ENCODE data around the gene SLC6A3.

The SLC6A3 gene

GRCh38 chr5:1420211-1421195 lies 24.7 kb downstream of the SLC6A3 start:
- no peak for DNase-seq
- TF ChIP-seq POLR2A (IDR thresholded peaks at IDR 0.05; ENCODE audit: low read length) = no peak
- TF ChIP-seq GATA1 (IDR thresholded peaks at IDR 0.05; ENCODE audit: low read depth, low read length) = no peak

- DNase-seq = no peak
- no peak for TF ChIP-seq GATA1 (IDR thresholded peaks at IDR 0.05; ENCODE audit: low read depth, low read length)
- TF ChIP-seq POLR2A (IDR thresholded peaks at IDR 0.05; ENCODE audit: low read length) = no peak
These were observed 25.6 kb downstream of the SLC6A3 start for GRCh38 chr5:1419476-1420210.

GRCh38 chr5:1418921-1419280 lies 26.3 kb downstream of the SLC6A3 start:
- no peak for DNase-seq
- no peak for TF ChIP-seq POLR2A (IDR thresholded peaks at IDR 0.05; ENCODE audit: low read length)
- TF ChIP-seq GATA1 (IDR thresholded peaks at IDR 0.05; ENCODE audit: low read depth, low read length) = no peak

DNA sequence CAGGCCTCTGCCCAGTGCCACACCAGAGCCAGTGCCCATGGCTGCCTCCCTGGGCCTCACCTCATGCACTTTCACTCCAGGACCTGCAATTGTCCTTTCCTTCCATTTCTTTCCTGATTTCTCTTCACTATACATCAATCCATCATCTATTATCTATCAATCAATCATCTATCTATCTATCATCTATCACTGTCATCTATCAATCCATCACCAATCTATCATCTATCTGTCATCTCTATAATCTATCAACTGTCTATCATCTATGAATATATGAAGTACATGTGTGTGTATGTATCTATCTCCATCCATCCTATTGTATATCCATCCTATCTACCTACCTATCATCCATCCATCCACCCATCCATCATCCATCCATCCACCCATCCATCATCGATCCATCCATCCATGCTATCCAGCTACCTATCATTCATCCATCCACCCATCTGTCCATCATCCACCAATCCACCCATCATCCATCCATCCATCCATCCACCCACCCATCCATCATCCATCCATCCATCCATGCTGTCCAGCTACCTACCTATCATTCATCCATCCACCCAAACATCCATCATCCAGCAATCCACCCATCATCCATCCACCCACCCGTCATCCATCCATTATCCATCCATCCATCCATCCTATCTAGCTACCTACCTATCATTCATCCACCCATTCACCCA lies 26.9 kb downstream of the SLC6A3 start:
- TF ChIP-seq GATA1 (IDR thresholded peaks at IDR 0.05; ENCODE audit: low read depth, low read length) (no peak), POLR2A (IDR thresholded peaks at IDR 0.05; ENCODE audit: low read length) (no peak)
- no peak for DNase-seq

DNA sequence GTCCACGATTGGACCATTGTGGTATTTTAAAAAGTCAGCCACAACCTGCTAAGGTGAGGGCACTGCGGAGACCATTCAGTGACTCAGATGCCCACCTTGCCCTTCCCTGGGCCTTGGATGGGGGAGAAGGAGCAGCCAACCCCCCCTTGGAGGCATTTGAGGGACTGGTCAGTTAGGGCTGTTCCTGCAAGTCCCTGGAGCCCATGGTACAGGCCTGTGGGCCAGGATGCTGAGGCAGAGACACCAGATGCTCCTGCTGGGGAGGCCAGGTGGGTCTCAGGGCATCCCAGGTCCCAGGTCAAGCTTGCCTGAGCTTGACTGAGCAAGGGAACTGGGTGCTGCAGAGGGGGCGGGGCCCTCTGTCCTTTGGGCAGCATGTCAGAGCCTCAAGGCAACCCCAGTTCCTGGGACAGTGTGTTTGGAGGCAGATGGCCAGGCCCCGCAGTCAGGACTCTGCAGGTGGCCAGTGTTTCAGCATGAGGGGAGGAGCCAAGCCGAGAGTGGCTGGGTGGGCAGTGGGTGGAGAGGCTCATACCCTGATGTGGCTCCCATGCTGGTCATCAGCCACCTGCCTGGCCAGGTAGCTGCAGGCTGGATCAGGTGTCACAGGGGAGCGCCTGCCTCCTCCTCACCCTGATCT lies 27.5 kb downstream of the SLC6A3 start:
- no peak for DNase-seq
- TF ChIP-seq GATA1 (IDR thresholded peaks at IDR 0.05; ENCODE audit: low read depth, low read length) (no peak), POLR2A (IDR thresholded peaks at IDR 0.05; ENCODE audit: low read length) (no peak)

DNA sequence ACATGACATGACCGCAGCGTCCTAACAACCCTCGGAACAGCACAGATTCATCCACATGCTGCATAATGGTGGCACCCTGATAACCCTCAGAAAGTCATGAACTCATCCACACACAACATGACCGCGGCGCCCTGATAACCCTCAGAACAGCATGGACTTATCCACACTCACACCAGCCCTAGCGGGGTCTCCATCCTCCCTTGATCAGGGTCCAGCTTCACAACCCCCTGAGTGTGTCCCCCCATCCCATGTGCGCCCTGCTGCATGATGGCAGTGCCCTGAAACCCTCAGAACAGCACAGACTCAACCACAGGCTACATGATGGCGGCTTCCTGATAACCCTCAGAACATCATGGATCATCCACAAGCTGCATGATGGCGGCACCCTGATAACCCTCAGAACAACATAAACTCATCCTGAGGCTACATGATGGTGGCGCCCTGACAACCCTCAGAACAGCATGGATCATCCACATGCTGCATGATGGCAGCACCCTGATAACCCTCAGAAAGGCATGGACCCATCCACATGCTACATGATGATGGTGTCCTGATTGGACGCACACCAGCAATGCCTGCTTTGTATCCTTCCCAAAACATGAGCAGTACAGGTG lies 28.3 kb downstream of the SLC6A3 start:
- no peak for TF ChIP-seq GATA1 (IDR thresholded peaks at IDR 0.05; ENCODE audit: low read depth, low read length)
- no peak for TF ChIP-seq POLR2A (IDR thresholded peaks at IDR 0.05; ENCODE audit: low read length)
- no peak for DNase-seq

DNA sequence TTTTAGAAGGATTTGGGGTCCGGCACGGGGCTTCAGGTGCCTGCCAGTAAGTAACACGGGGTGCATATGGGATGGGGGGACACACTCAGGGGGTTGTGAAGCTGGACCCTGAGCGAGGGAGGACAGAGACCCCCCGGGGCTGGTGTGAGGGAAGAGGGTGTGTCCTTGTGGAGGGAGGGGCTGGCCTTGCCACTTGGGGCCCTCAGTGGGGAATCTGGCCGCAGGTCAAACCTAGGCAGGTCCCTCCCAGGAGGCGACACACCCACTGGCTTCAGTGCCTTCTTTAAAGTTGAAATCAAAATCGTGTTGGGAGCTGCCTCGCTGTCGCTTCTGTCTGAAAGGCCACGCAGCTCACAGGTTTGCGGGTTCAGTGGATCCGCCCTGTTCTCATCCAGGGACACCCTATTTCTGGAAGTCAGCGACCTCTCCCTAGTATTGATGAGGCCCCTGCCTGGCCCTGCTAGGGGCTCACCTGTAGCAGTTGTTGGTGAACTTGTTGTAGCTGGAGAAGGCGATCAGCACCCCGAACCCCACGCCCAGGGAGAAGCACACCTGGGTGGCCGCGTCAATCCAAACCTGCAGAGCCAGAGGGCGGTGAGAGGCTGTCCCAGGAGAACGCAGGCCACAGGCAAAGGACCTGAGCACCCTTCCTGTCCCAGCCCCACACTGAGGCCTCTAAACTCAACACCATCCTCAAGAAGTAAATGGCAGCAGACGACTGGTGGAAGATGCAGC lies 29.4 kb downstream of the SLC6A3 start:
- no peak for TF ChIP-seq GATA1 (IDR thresholded peaks at IDR 0.05; ENCODE audit: low read depth, low read length)
- TF ChIP-seq POLR2A (IDR thresholded peaks at IDR 0.05; ENCODE audit: low read length) = no peak
- DNase-seq = no peak

DNA sequence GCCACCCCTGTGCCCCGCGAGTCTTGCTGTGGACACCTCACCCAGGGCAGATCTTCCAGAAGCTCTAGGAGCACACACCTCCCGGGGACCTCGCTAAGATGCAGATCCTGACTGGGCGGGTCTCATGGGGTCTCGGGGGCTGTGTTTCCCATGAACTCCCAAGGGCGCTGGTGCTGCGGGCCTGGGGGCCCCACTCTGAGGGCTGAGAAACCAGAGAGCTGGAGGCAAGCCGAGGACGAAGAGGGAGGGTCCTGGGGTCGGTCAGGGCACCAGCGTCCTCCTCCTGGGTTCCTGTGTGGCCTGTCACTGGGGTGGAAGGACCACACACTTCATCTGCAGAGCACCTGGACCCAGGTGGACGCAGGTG lies 30.2 kb downstream of the SLC6A3 start:
- no peak for DNase-seq
- TF ChIP-seq GATA1 (IDR thresholded peaks at IDR 0.05; ENCODE audit: low read depth, low read length) (no peak), POLR2A (IDR thresholded peaks at IDR 0.05; ENCODE audit: low read length) (no peak)

GRCh38 chr5:1414311-1415058 lies 30.8 kb downstream of the SLC6A3 start:
- DNase-seq = no peak
- no peak for TF ChIP-seq GATA1 (IDR thresholded peaks at IDR 0.05; ENCODE audit: low read depth, low read length)
- TF ChIP-seq POLR2A (IDR thresholded peaks at IDR 0.05; ENCODE audit: low read length) = no peak

DNA sequence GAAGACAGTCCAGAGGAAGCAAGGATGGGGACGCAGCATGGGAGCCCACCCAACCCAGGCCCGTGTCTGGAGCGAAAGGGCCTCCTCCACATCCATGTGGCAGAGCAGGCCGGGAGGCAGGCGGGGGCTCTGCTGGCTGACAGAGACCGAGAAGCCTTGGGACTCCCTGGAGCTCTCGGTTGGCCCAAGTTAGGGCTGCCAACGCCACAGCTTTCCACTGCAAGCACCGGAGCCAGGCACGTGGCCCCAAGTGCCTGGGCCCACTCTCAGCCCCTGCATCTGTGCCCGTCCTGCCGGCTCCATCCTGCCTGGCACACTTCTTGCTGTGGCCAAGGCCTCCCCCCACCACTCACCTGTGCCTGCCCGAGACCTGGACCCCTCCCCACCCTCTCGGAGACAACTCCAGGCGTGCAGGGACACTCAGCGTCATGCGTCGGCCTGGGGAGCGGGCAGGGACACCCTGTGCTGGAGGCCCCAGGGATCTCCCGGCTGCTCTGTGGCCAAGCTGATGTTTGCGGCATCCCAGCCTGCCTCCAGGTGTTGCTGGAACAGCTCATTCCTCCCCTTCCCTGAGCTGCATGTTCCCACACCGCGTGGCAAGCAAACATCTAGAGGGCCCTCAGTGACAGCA lies 31.5 kb downstream of the SLC6A3 start:
- no peak for TF ChIP-seq GATA1 (IDR thresholded peaks at IDR 0.05; ENCODE audit: low read depth, low read length)
- TF ChIP-seq POLR2A (IDR thresholded peaks at IDR 0.05; ENCODE audit: low read length) = no peak
- DNase-seq = no peak

DNA sequence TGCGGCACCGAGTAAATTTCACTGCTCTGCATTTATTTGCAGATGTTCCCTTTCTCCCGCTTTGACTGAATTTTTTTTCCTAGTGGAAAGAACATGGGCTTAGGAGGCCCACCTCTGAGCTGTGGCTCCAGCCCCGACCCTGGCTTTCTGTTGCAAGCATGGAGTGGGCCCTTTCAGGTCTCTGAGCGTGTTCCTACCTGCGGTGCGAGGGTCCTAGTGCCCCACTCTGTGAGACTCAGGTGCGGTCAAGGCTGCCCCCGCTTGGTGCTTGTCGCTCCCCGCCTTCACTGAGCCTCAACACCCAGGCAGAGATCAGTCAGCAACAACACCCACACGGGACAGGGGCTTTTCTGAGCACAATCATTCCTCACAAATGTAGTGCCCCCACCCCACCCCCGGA lies 32.0 kb downstream of the SLC6A3 start:
- no peak for DNase-seq
- TF ChIP-seq POLR2A (IDR thresholded peaks at IDR 0.05; ENCODE audit: low read length) (no peak), GATA1 (IDR thresholded peaks at IDR 0.05; ENCODE audit: low read depth, low read length) (no peak)

DNA sequence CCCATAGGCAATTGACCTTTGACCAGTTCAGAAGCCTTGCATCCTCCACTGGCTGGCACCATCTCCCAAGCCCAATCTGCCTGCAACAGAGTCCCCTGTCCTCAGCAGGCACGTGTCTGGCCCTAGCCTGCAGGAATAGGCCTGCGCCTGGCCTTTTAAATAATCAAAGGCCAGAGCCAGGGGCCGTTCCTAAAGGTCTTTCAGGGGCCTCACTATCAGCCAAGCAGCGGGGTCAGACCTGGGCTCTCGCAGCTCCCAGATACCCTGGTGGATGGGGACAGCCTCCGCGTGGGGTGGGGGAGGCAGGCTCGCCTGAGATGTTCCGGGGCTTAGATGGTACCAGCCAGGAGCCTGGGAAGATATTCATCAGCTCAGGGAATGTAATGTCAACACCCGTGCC lies 32.6 kb downstream of the SLC6A3 start:
- no peak for DNase-seq
- TF ChIP-seq POLR2A (IDR thresholded peaks at IDR 0.05; ENCODE audit: low read length) (no peak), GATA1 (IDR thresholded peaks at IDR 0.05; ENCODE audit: low read depth, low read length) (no peak)
